Activated T-helper 17 cell treated with anti-CD3 and anti-CD28 coated beads, Interleukin-2, amount 50 U/mL, for 72 hours (primary cell): Measurements from ENCODE around the gene TEX14. TPM values are rescaled to one million over a fixed set of nuclear protein-coding genes. Genes with fewer than 3 reads are reported as not detected.
A peak's percentile ranks its signal among the peaks of the same experiment; 100 is the strongest.
"Not testable (repeated sequence)": the region's sequence is repeated elsewhere in the genome, so short reads cannot be mapped to it uniquely, and the experiment has no call there.

Experiments used
- ATAC-seq: fragments of 150-1000 bp; cut with Tn5 transposase; replicated peaks from 2 replicates; pipeline ENCODE4 v1.10.0; 2021; ENCODE audit warnings: mild to moderate bottlenecking, moderate library complexity
- H3K27ac Mint-ChIP-seq: one replicate; pipeline ENCODE4 v1.8.0; 2022; ENCODE audit warnings: mixed read lengths
- H3K27me3 Mint-ChIP-seq: one replicate; pipeline ENCODE4 v1.8.0; 2022; ENCODE audit warnings: mixed read lengths
- H3K36me3 Mint-ChIP-seq: one replicate; pipeline ENCODE4 v1.8.0; 2022; ENCODE audit warnings: low read depth, mild to moderate bottlenecking, mixed read lengths
- H3K4me1 Mint-ChIP-seq: one replicate; pipeline ENCODE4 v1.8.0; 2022; ENCODE audit warnings: mixed read lengths
- H3K4me3 Mint-ChIP-seq: one replicate; pipeline ENCODE4 v1.8.0; 2022; ENCODE audit warnings: mild to moderate bottlenecking, mixed read lengths
- H3K9me3 Mint-ChIP-seq: one replicate; pipeline ENCODE4 v1.8.0; 2022; ENCODE audit warnings: mixed read lengths
- total RNA-seq, 2 donors: library from RNA; stranded (reverse); gene quantifications; one replicate each; pipeline ENCODE4 v1.2.3, GENCODE V29; 2022

TEX14 gene
- total RNA-seq, 2 donors from 2014 or later: 0.30 to 0.32 TPM

GRCh38 chr17:58560511-58560910, 131.3 kb downstream of the TEX14 start:
- Mint-ChIP-seq H3K27ac (no peak overlapping the region), H3K4me1 (no peaks in the 10 kb centered on the region), H3K27me3 (peaks cover 10% of the 10 kb centered on the region), H3K4me3 (no peak overlapping the region), H3K9me3 (no peaks in the 10 kb centered on the region), H3K36me3 (no peaks in the 10 kb centered on the region)
- ATAC-seq: no peak

- H3K4me1 Mint-ChIP-seq: no peaks in the 10 kb centered on the region
- no peaks in the 10 kb centered on the region for H3K36me3 Mint-ChIP-seq
- no peak overlapping the region for H3K4me3 Mint-ChIP-seq
- no peaks in the 10 kb centered on the region for H3K9me3 Mint-ChIP-seq
- H3K27me3 Mint-ChIP-seq: peaks cover 10% of the 10 kb centered on the region
- H3K27ac Mint-ChIP-seq: no peak overlapping the region
- ATAC-seq: no peak
Observed at GRCh38 chr17:58557981-58558380, 133.9 kb downstream of the TEX14 start.

- Mint-ChIP-seq H3K36me3 (no peaks in the 10 kb centered on the region), H3K4me1 (no peaks in the 10 kb centered on the region), H3K4me3 (no peak overlapping the region), H3K27ac (no peak overlapping the region), H3K27me3 (peaks cover 10% of the 10 kb centered on the region), H3K9me3 (no peaks in the 10 kb centered on the region)
- ATAC-seq: no peak
Observed at GRCh38 chr17:58556833-58557250, 135.0 kb downstream of the TEX14 start.

GRCh38 chr17:58555109-58555508, 136.7 kb downstream of the TEX14 start:
- H3K27ac Mint-ChIP-seq, H3K4me1 Mint-ChIP-seq, H3K9me3 Mint-ChIP-seq, ATAC-seq, H3K4me3 Mint-ChIP-seq, H3K27me3 Mint-ChIP-seq, H3K36me3 Mint-ChIP-seq: not testable (repeated sequence)

- H3K36me3 Mint-ChIP-seq: no peaks in the 10 kb centered on the region
Observed at GRCh38 chr17:58541249-58541648, 150.6 kb downstream of the TEX14 start.

GRCh38 chr17:58539698-58540097, 152.1 kb downstream of the TEX14 start:
- no peak for ATAC-seq
- Mint-ChIP-seq H3K4me3 (no peak overlapping the region), H3K4me1 (no peaks in the 10 kb centered on the region), H3K27me3 (peaks cover 12% of the 10 kb centered on the region), H3K9me3 (no peaks in the 10 kb centered on the region), H3K27ac (no peak overlapping the region), H3K36me3 (no peaks in the 10 kb centered on the region)

More at GRCh38 chr17:58541249-58541648, 150.6 kb downstream of the TEX14 start:
- no peaks in the 10 kb centered on the region for H3K4me1 Mint-ChIP-seq
- no peak for ATAC-seq
- H3K27me3 Mint-ChIP-seq: peaks cover 3% of the 10 kb centered on the region
- no peak overlapping the region for H3K27ac Mint-ChIP-seq
- no peaks in the 10 kb centered on the region for H3K9me3 Mint-ChIP-seq
- no peak overlapping the region for H3K4me3 Mint-ChIP-seq

- no peaks in the 10 kb centered on the region for H3K36me3 Mint-ChIP-seq
- no peaks in the 10 kb centered on the region for H3K4me1 Mint-ChIP-seq
- no peaks in the 10 kb centered on the region for H3K9me3 Mint-ChIP-seq
- no peak overlapping the region for H3K4me3 Mint-ChIP-seq
- ATAC-seq: no peak
- H3K27me3 Mint-ChIP-seq: peaks cover 16% of the 10 kb centered on the region
- H3K27ac Mint-ChIP-seq: no peak overlapping the region
Observed at GRCh38 chr17:58538811-58539409, 152.9 kb downstream of the TEX14 start.

GRCh38 chr17:58537266-58537665, 154.6 kb downstream of the TEX14 start:
- Mint-ChIP-seq H3K36me3 (no peaks in the 10 kb centered on the region), H3K27ac (no peak overlapping the region), H3K27me3 (peaks cover 20% of the 10 kb centered on the region), H3K4me3 (no peak overlapping the region), H3K9me3 (no peaks in the 10 kb centered on the region), H3K4me1 (no peaks in the 10 kb centered on the region)
- no peak for ATAC-seq

- no peaks in the 10 kb centered on the region for H3K36me3 Mint-ChIP-seq
- H3K4me1 Mint-ChIP-seq: no peaks in the 10 kb centered on the region
- no peak for ATAC-seq
- no peak overlapping the region for H3K27ac Mint-ChIP-seq
- no peaks in the 10 kb centered on the region for H3K9me3 Mint-ChIP-seq
- peaks cover 20% of the 10 kb centered on the region for H3K27me3 Mint-ChIP-seq
- no peak overlapping the region for H3K4me3 Mint-ChIP-seq
Observed at GRCh38 chr17:58536542-58536941, 155.3 kb downstream of the TEX14 start.

GRCh38 chr17:58535431-58535830, 156.4 kb downstream of the TEX14 start:
- peaks cover 20% of the 10 kb centered on the region for H3K27me3 Mint-ChIP-seq
- H3K4me1 Mint-ChIP-seq: no peaks in the 10 kb centered on the region
- no peaks in the 10 kb centered on the region for H3K36me3 Mint-ChIP-seq
- H3K9me3 Mint-ChIP-seq: no peaks in the 10 kb centered on the region
- H3K27ac Mint-ChIP-seq: no peak overlapping the region
- no peak overlapping the region for H3K4me3 Mint-ChIP-seq
- ATAC-seq: no peak

- Mint-ChIP-seq H3K27me3 (peaks cover 20% of the 10 kb centered on the region), H3K9me3 (no peaks in the 10 kb centered on the region), H3K4me3 (no peak overlapping the region), H3K27ac (no peak overlapping the region), H3K36me3 (no peaks in the 10 kb centered on the region), H3K4me1 (no peaks in the 10 kb centered on the region)
- ATAC-seq: no peak
Observed at GRCh38 chr17:58534901-58535421, 156.9 kb downstream of the TEX14 start.

GRCh38 chr17:58534331-58534730, 157.5 kb downstream of the TEX14 start:
- H3K36me3 Mint-ChIP-seq: no peaks in the 10 kb centered on the region
- no peak for ATAC-seq
- H3K4me3 Mint-ChIP-seq: no peak overlapping the region
- no peak overlapping the region for H3K27ac Mint-ChIP-seq
- no peaks in the 10 kb centered on the region for H3K9me3 Mint-ChIP-seq
- H3K27me3 Mint-ChIP-seq: peaks cover 25% of the 10 kb centered on the region
- H3K4me1 Mint-ChIP-seq: no peaks in the 10 kb centered on the region

- peaks cover 26% of the 10 kb centered on the region for H3K27me3 Mint-ChIP-seq
Observed at GRCh38 chr17:58533616-58534188, 158.1 kb downstream of the TEX14 start.

GRCh38 chr17:58532555-58532951, 159.3 kb downstream of the TEX14 start:
- H3K36me3 Mint-ChIP-seq: no peaks in the 10 kb centered on the region
- no peak for ATAC-seq
- H3K27ac Mint-ChIP-seq: no peak overlapping the region
- H3K27me3 Mint-ChIP-seq: peaks cover 26% of the 10 kb centered on the region
- no peaks in the 10 kb centered on the region for H3K9me3 Mint-ChIP-seq
- peak overlapping the region; percentile 25 for H3K4me3 Mint-ChIP-seq
- no peaks in the 10 kb centered on the region for H3K4me1 Mint-ChIP-seq

More at GRCh38 chr17:58533616-58534188, 158.1 kb downstream of the TEX14 start:
- Mint-ChIP-seq H3K9me3 (no peaks in the 10 kb centered on the region), H3K36me3 (no peaks in the 10 kb centered on the region), H3K27ac (no peak overlapping the region), H3K4me1 (no peaks in the 10 kb centered on the region), H3K4me3 (no peak overlapping the region)
- ATAC-seq: no peak
